HepG2 (cell line): ENCODE data around the gene ALS2CL. TPM values are rescaled to one million over a fixed set of nuclear protein-coding genes. Genes with fewer than 3 reads are reported as not detected.

ENCODE experiments used
- ATAC-seq: fragments of 200-7000 bp; cut with Tn5 transposase; 3 replicates; pipeline ENCODE4 v1.9.1; 2020; ENCODE audit warnings: mild to moderate bottlenecking, moderate library complexity
- BruUV-seq: library from RNA; stranded (reverse); fragments of 400-500 nt; replicated peaks from 2 replicates; lab custom pipeline; 2021; lab: Mats Ljungman, UMichigan
- CTCF ChIA-PET: fragments of 300-600 bp; formaldehyde crosslinking; extraction: SDS; loops from one replicate; lab custom pipeline; 2021; ENCODE audit warnings: low total read pairs, inconsistent platforms, low intra/inter-chr PET ratio; lab: Yijun Ruan, JAX
- POLR2A ChIA-PET: fragments of 350-600 bp; sonication (Branson Sonifier 250); formaldehyde crosslinking; loops from one replicate; lab custom pipeline; 2020; ENCODE audit warnings: antibody characterized with exemption, inconsistent platforms; lab: Yijun Ruan, JAX
- DNase-seq: peaks from one replicate; pipeline ENCODE4 v3.0.0-alpha.2; 2015; ENCODE audit warnings: low spot score
- FAIRE-seq: peaks from 3 replicates; lab custom pipeline; 2011; peaks lifted over from hg19 to GRCh38; lab: Jason Lieb, UNC
- H2AFZ ChIP-seq: one replicate; pipeline ENCODE4 v1.6.1; 2011; ENCODE audit warnings: low read length, inconsistent platforms
- H3K27ac ChIP-seq: fragments of 300-600 bp; 3 replicates; pipeline ENCODE4 v1.8.0; 2011; ENCODE audit warnings: mixed run types, mild to moderate bottlenecking, mixed read lengths, low read length, inconsistent platforms; ENCODE audit not compliant: insufficient read depth; ENCODE audit errors: extremely low read length
- H3K27me3 ChIP-seq, 2 experiments: fragments of 200-600 bp in 1 of 2; 2 replicates in 1 of 2; 3 replicates in 1 of 2; pipeline versions ENCODE4 v1.6.0 to v1.8.0; 2011; ENCODE audit warnings: low read length in 2 of 2, mild to moderate bottlenecking in 2 of 2, moderate library complexity in 2 of 2, inconsistent platforms in 1 of 2; ENCODE audit not compliant: insufficient read depth in 2 of 2, control insufficient read depth in 1 of 2
- H3K36me3 ChIP-seq, 2 experiments: fragments of 200-600 bp in 1 of 2; replicated peaks in 1 of 2; 2 replicates in 1 of 2; 3 replicates in 1 of 2; pipeline versions ENCODE4 v1.5.1 to v1.8.0; 2011; ENCODE audit warnings: low read length in 2 of 2, inconsistent platforms in 1 of 2; ENCODE audit not compliant: insufficient read depth in 2 of 2, control insufficient read depth in 1 of 2
- H3K4me1 ChIP-seq: 2 replicates; pipeline ENCODE4 v1.5.1; 2012; ENCODE audit warnings: low read length, inconsistent platforms; ENCODE audit not compliant: insufficient read depth
- H3K4me2 ChIP-seq: 2 replicates; pipeline ENCODE4 v1.6.0; 2011; ENCODE audit warnings: low read depth, low read length, inconsistent platforms
- H3K4me3 ChIP-seq, 3 experiments: fragments of 200-600 bp in 1 of 3; sonication (generic), shearing (Covaris generic) in 1 of 3; replicated peaks in 1 of 3; 2 replicates each; pipeline ENCODE4 v1.5.1; 2011 to 2016; ENCODE audit warnings: low read length in 3 of 3, inconsistent platforms in 2 of 3, low read depth in 2 of 3, mild to moderate bottlenecking in 2 of 3, control low read depth in 1 of 3, mixed read lengths in 1 of 3; ENCODE audit not compliant: insufficient read depth in 1 of 3
- H3K79me2 ChIP-seq: one replicate; pipeline ENCODE4 v1.6.1; 2011; ENCODE audit warnings: low read length, inconsistent platforms; ENCODE audit not compliant: insufficient read depth
- H3K9ac ChIP-seq: 2 replicates; pipeline ENCODE4 v1.6.0; 2011; ENCODE audit warnings: mild to moderate bottlenecking, low read depth, low read length, inconsistent platforms; ENCODE audit not compliant: insufficient read depth
- H3K9me3 ChIP-seq: 2 replicates; pipeline ENCODE4 v1.5.1; 2012; ENCODE audit warnings: mild to moderate bottlenecking, low read length
- H4K20me1 ChIP-seq: 2 replicates; pipeline ENCODE4 v1.6.0; 2011; ENCODE audit warnings: inconsistent platforms, mild to moderate bottlenecking, low read length, moderate library complexity; ENCODE audit not compliant: insufficient read depth
- HMG20B ChIP-seq: conservative IDR thresholded peaks from 2 replicates; pipeline ENCODE4 v1.6.1; 2016; ENCODE audit warnings: missing genetic modification reagents, missing compliant biosample characterization
- ISX ChIP-seq: sonication (generic); formaldehyde crosslinking; conservative IDR thresholded peaks from 2 replicates; pipeline ENCODE4 v1.5.0; 2020; ENCODE audit warnings: missing genetic modification reagents
- MAX ChIP-seq: IDR thresholded peaks from 2 replicates; pipeline ENCODE4 v1.6.1; 2012; ENCODE audit warnings: inconsistent platforms
- MXD3 ChIP-seq: IDR thresholded peaks from 2 replicates; pipeline ENCODE4 v1.6.1; 2016; ENCODE audit warnings: mild to moderate bottlenecking, missing biosample characterization, missing genetic modification reagents
- ONECUT2 ChIP-seq: sonication (generic); formaldehyde crosslinking; IDR thresholded peaks from 2 replicates; pipeline ENCODE4 v1.4.0; 2020; ENCODE audit warnings: missing genetic modification reagents
- PRMT3 ChIP-seq: sonication (generic); formaldehyde crosslinking; IDR thresholded peaks from 2 replicates; pipeline ENCODE4 v1.8.1; 2022; ENCODE audit warnings: low read depth, mild to moderate bottlenecking, moderate library complexity, missing genetic modification reagents, borderline replicate concordance
- WIZ ChIP-seq: sonication (generic); formaldehyde crosslinking; IDR thresholded peaks from 2 replicates; pipeline ENCODE4 v1.5.1; 2020; ENCODE audit warnings: mild to moderate bottlenecking, missing genetic modification reagents
- ZBTB14 ChIP-seq: sonication (generic); formaldehyde crosslinking; IDR thresholded peaks from 2 replicates; pipeline ENCODE4 v1.4.0; 2020; ENCODE audit warnings: missing genetic modification reagents
- ZFP41 ChIP-seq: sonication (generic); formaldehyde crosslinking; IDR thresholded peaks from 2 replicates; pipeline ENCODE4 v1.4.0; 2020; ENCODE audit warnings: mild to moderate bottlenecking, missing genetic modification reagents, borderline replicate concordance
- ZNF354B ChIP-seq: sonication (generic); formaldehyde crosslinking; IDR thresholded peaks from 2 replicates; pipeline ENCODE4 v1.8.0; 2022; ENCODE audit warnings: mild to moderate bottlenecking, missing genetic modification reagents
- ZNF558 ChIP-seq: sonication (generic); formaldehyde crosslinking; IDR thresholded peaks from 2 replicates; pipeline ENCODE4 v1.9.0; 2022; ENCODE audit warnings: mild to moderate bottlenecking, missing genetic modification reagents, borderline replicate concordance
- ZNF782 ChIP-seq: sonication (generic); formaldehyde crosslinking; IDR thresholded peaks from 2 replicates; pipeline ENCODE4 v1.4.0; 2020; ENCODE audit warnings: missing genetic modification reagents, mild to moderate bottlenecking, borderline replicate concordance
- ZXDC ChIP-seq: sonication (generic); formaldehyde crosslinking; IDR thresholded peaks from 2 replicates; pipeline ENCODE4 v1.5.0; 2020; ENCODE audit warnings: mild to moderate bottlenecking, missing genetic modification reagents
- WGBS: methylation state at CpG from one replicate; pipeline ENCODE4 v1.1.6; 2017; ENCODE audit warnings: low lambda C conversion rate; 5-methylcytosine and 5-hydroxymethylcytosine counted together
- in situ Hi-C: cut with HindIII; loops from 2 replicates; pipeline ENCODE4 v1.10.0; 2017; ENCODE audit warnings: low pct_unique_long_range_greater_than_20kb; ENCODE audit not compliant: extremely low pct_ligation_motif_present
- intact Hi-C: fragments of 100-400 bp; cut with micrococcal nuclease; formaldehyde crosslinking; loops from one replicate; pipeline ENCODE4 v1.10.0; 2022; ENCODE audit not compliant: unreplicated experiment
- polyA plus RNA-seq, 8 experiments: library from polyadenylated mRNA; depleted of rRNA in 3 of 8; stranded (reverse) in 7 of 8; unstranded in 1 of 8; fragments of >200 nt; fragmentation: Illumina TruSeq in 4 of 8; extraction: Trizol in 4 of 8; gene quantifications; 2 replicates each; pipeline versions ENCODE4 v1.2.1 to v1.2.3, GENCODE V29; 2011 to 2016; ENCODE audit warnings: low read depth in 4 of 8, missing spikeins in 1 of 8, mixed read lengths in 1 of 8; ENCODE audit not compliant: insufficient read depth in 1 of 8
- total RNA-seq, 5 experiments: library from RNA; depleted of rRNA; stranded (reverse); fragments of >200 nt; fragmentation: Illumina TruSeq; extraction: Trizol; gene quantifications; 2 replicates each; pipeline ENCODE4 v1.2.3, GENCODE V29; 2016; ENCODE audit warnings: low read depth in 1 of 5

ALS2CL gene
- total and polyA plus RNA-seq, 2 of the 13 experiments (the other 11 are each of a cell fraction or from before 2014, with no cell fraction given), result not detected

GRCh38 chr3:46656778-46657556 is 36.5 kb downstream of the ALS2CL start (continued):
- TF ChIP-seq ZXDC (CRISPR knock-in tag) (no peak), ZNF558 (CRISPR knock-in tag) (no peak), MAX (no peak), ZFP41 (CRISPR knock-in tag) (no peak), ZNF354B (CRISPR knock-in tag) (no peak)
- TF ChIP-seq, all 625 proteins: peak for 0

GRCh38 chr3:46655271-46655670 is 38.2 kb downstream of the ALS2CL start:
- H3K4me1 ChIP-seq, result no peaks in the 10 kb centered on the region
- FAIRE-seq, result no peak
- no peak overlapping the region for H3K4me2 ChIP-seq
- ChIA-PET POLR2A (no interaction called here), CTCF (no interaction called here)
- no peak overlapping the region for H3K27ac ChIP-seq
- in situ Hi-C loops (no loop called here), intact Hi-C loops (no loop called here)
- H3K27me3 ChIP-seq, result no peaks in the 10 kb centered on the region; a peak in 1 of 5 replicates
- no peak overlapping the region for H3K9ac ChIP-seq
- H3K9me3 ChIP-seq, result peaks cover 10% of the 10 kb centered on the region
- no peak overlapping the region for H3K4me3 ChIP-seq
- no peaks in the 10 kb centered on the region for H4K20me1 ChIP-seq
- WGBS, result 32% methylated on average over 6 of the region's 6 CpGs
- H3K79me2 ChIP-seq, result no peaks in the 10 kb centered on the region
- H3K36me3 ChIP-seq, result no peaks in the 10 kb centered on the region
- ATAC-seq, result no peak
- DNase-seq, result no peak
- BruUV-seq, result no TSS peak
- no peak overlapping the region for H2AFZ ChIP-seq
- no peak for TF ChIP-seq ZBTB14 (CRISPR knock-in tag)
- no peak for TF ChIP-seq MXD3 (CRISPR knock-in tag)
- no peak for TF ChIP-seq HMG20B (CRISPR knock-in tag)
- TF ChIP-seq WIZ (CRISPR knock-in tag), result no peak
- no peak for TF ChIP-seq ISX (CRISPR knock-in tag)
- no peak for TF ChIP-seq PRMT3 (CRISPR knock-in tag)
- TF ChIP-seq ONECUT2 (CRISPR knock-in tag), result no peak
- no peak for TF ChIP-seq ZNF782 (CRISPR knock-in tag)
